Measurements from ENCODE around the gene BRINP3.

- TF ChIP-seq CTCF (IDR thresholded peaks at IDR 0.05) (no peak), NPAS2 (CRISPR knock-in tag; IDR thresholded peaks at IDR 0.05; ENCODE audit: borderline replicate concordance) (no peak), EP300 (IDR thresholded peaks at IDR 0.05) (no peak), REST (IDR thresholded peaks at IDR 0.05) (no peak), HDAC2 (IDR thresholded peaks at IDR 0.05) (no peak), PBX3 (IDR thresholded peaks at IDR 0.05) (no peak), MAZ (IDR thresholded peaks at IDR 0.05; ENCODE audit: borderline replicate concordance, low read depth, low read length) (no peak), ESRRA (IDR thresholded peaks at IDR 0.05; ENCODE audit: borderline replicate concordance, low read length) (no peak), HOXB13 (CRISPR knock-in tag; IDR thresholded peaks at IDR 0.05; ENCODE audit: low read depth) (no peak), POLR2A (IDR thresholded peaks at IDR 0.05; ENCODE audit: low read length) (no peak), ZC3H11A (IDR thresholded peaks at IDR 0.05) (no peak), KDM1A (IDR thresholded peaks at IDR 0.05; ENCODE audit: low read depth) (no peak)
These were observed 297.8 kb downstream of the BRINP3 start for GRCh38 chr1:190179817-190180216.
